Muscle layer of duodenum (tissue), 2 donors: ENCODE data around the gene CSN3.

Source experiments
- H3K27ac ChIP-seq: one replicate; pipeline ENCODE4 v1.7.0; 2013; ENCODE audit warnings: mild to moderate bottlenecking, low read length
- H3K27me3 ChIP-seq: one replicate; pipeline ENCODE4 v1.7.0; 2013; ENCODE audit warnings: low read depth, mild to moderate bottlenecking, control low read depth, low read length
- H3K36me3 ChIP-seq, 2 donors: one replicate each; pipeline ENCODE4 v1.7.0; 2013; ENCODE audit warnings: low read length in 2 of 2, control low read depth in 1 of 2, mild to moderate bottlenecking in 1 of 2; ENCODE audit not compliant: insufficient read depth in 2 of 2, control insufficient read depth in 1 of 2
- H3K4me1 ChIP-seq, 2 donors: one replicate each; pipeline ENCODE4 v1.7.0; 2013; ENCODE audit warnings: low read length in 2 of 2, mild to moderate bottlenecking in 2 of 2, control low read depth in 1 of 2, moderate library complexity in 1 of 2; ENCODE audit not compliant: insufficient read depth in 2 of 2, control insufficient read depth in 1 of 2
- H3K4me3 ChIP-seq, 2 donors: one replicate each; pipeline ENCODE4 v1.7.0; 2013; ENCODE audit warnings: low read length in 2 of 2, low read depth in 1 of 2, mild to moderate bottlenecking in 1 of 2
- H3K9me3 ChIP-seq, 2 donors: one replicate each; pipeline ENCODE4 v1.7.0; 2013; ENCODE audit warnings: low read length in 2 of 2, control low read depth in 1 of 2, mild to moderate bottlenecking in 1 of 2; ENCODE audit not compliant: control insufficient read depth in 1 of 2
- donor health status: healthy.

CSN3 gene

GRCh38 chr4:70236125-70236524 lies 6.3 kb upstream of the CSN3 start:
- no peaks in the 10 kb centered on the region for H3K9me3 ChIP-seq
- H3K4me3 ChIP-seq = no peak overlapping the region
- H3K27ac ChIP-seq = no peak overlapping the region
- no peaks in the 10 kb centered on the region for H3K4me1 ChIP-seq
- no peaks in the 10 kb centered on the region for H3K36me3 ChIP-seq
- no peaks in the 10 kb centered on the region for H3K27me3 ChIP-seq

GRCh38 chr4:70239131-70239883 lies 3.1 kb upstream of the CSN3 start:
- H3K27ac ChIP-seq = no peak overlapping the region
- no peaks in the 10 kb centered on the region for H3K36me3 ChIP-seq
- no peaks in the 10 kb centered on the region for H3K9me3 ChIP-seq
- no peaks in the 10 kb centered on the region for H3K27me3 ChIP-seq
- H3K4me3 ChIP-seq = no peak overlapping the region
- H3K4me1 ChIP-seq = no peaks in the 10 kb centered on the region

DNA sequence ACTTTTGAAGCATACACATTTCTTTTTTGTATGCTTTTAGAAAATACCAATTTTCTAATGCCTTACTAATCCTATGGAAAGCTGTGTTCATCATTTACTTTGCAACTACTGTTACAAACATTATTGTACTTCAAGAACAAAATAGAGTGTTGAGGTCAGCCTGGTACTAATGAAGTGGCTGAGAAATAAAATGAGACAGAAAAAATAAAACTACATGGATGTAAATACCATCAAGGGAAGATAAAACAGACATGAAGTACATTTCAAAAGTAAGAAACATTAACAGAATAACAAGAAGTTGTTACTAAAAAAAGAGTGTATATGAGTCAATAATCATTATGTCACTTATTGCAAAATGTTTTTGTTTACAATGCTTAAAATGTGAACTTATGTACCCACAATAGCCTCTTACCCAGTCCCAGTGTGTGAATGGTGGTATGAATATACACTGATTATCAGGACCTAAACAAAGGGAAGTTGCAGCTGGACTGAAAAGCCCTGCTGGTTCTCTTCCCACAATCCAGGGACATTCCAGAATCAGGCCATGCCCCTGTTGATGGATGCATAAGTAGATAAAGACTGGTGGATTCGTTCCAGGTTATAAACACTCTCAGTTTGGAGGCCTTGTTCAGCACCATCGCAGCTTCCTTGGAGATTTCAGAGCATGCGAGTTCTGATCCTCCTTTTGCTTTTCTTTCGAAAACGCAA lies 2.4 kb upstream of the CSN3 start:
- no peak overlapping the region for H3K4me3 ChIP-seq
- H3K27me3 ChIP-seq = no peaks in the 10 kb centered on the region
- no peaks in the 10 kb centered on the region for H3K4me1 ChIP-seq
- no peaks in the 10 kb centered on the region for H3K36me3 ChIP-seq
- H3K27ac ChIP-seq = no peak overlapping the region
- no peaks in the 10 kb centered on the region for H3K9me3 ChIP-seq

- Histone ChIP-seq H3K27me3 (no peaks in the 10 kb centered on the region), H3K36me3 (no peaks in the 10 kb centered on the region)
These were observed 694 bp downstream of the CSN3 start for GRCh38 chr4:70243091-70243490.

DNA sequence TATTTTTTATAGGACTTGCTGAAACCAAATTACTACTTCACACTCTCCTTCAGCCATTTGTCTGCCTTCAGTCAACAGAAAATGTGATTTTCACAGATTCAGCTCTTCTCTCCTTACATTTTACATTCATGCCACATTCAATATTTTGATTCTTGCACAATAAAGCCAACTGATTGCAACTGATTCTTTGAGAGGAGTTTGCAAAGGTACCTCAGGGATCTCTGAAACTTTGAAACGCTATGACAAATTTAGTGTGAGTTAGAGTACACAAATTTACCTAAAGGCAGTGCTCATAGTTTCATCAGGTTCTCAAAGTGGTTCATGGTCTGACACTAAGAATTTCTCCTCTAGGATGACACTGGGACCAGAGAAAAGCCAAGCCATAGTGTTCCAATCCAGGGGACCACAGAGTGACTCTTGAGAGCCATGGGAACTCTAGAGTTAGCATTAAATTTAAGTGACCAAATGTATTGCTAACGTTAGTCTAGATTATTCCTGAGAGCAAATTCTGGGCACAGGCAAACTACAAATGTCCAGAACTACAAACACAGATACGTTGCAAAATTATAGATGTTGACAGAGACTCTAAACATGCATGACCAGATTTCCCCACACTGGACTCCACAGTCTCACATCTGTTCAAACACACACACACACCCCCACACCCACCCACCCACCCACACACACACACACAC lies 9.0 kb downstream of the CSN3 start:
- Histone ChIP-seq H3K27ac (no peak overlapping the region), H3K27me3 (no peaks in the 10 kb centered on the region), H3K36me3 (no peaks in the 10 kb centered on the region), H3K9me3 (no peaks in the 10 kb centered on the region), H3K4me1 (no peaks in the 10 kb centered on the region), H3K4me3 (no peak overlapping the region)

More at GRCh38 chr4:70243091-70243490, 694 bp downstream of the CSN3 start:
- no peaks in the 10 kb centered on the region for H3K4me1 ChIP-seq
- H3K9me3 ChIP-seq = no peaks in the 10 kb centered on the region
- H3K27ac ChIP-seq = no peak overlapping the region
- no peak overlapping the region for H3K4me3 ChIP-seq

GRCh38 chr4:70251945-70252277 lies 9.5 kb downstream of the CSN3 start:
- Histone ChIP-seq H3K36me3 (no peaks in the 10 kb centered on the region), H3K4me3 (no peak overlapping the region), H3K27me3 (no peaks in the 10 kb centered on the region)

DNA sequence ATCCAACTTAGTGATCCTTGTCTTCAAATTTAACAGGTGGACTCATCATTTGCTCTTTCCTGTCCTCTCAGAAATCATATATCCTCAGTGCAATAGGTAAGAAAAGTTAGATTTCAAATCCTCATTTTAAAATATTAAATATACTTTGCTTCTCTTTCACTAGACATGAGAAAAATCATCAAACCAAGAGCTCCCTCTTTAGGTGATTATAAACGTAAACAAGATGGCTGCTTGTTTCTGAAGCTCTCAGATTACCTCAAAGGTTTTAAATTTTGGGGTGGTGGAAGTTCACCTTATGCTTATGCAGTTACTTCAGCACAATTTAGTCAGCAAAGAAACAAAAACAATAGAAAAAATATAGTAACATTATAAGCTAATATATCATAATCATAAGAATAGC lies 27.3 kb downstream of the CSN3 start:
- Histone ChIP-seq H3K27me3 (no peaks in the 10 kb centered on the region), H3K4me3 (no peak overlapping the region), H3K36me3 (no peaks in the 10 kb centered on the region), H3K4me1 (no peaks in the 10 kb centered on the region), H3K9me3 (no peaks in the 10 kb centered on the region), H3K27ac (no peak overlapping the region)

More at GRCh38 chr4:70251945-70252277, 9.5 kb downstream of the CSN3 start:
- H3K27ac ChIP-seq = no peak overlapping the region
- no peaks in the 10 kb centered on the region for H3K4me1 ChIP-seq
- no peaks in the 10 kb centered on the region for H3K9me3 ChIP-seq

GRCh38 chr4:70277121-70277520 lies 34.7 kb downstream of the CSN3 start:
- H3K4me3 ChIP-seq = no peak overlapping the region
- H3K27ac ChIP-seq = no peak overlapping the region
- peaks cover 0 to 5% of the 10 kb centered on the region in 2 donors for H3K9me3 ChIP-seq
- H3K27me3 ChIP-seq = no peaks in the 10 kb centered on the region
- no peaks in the 10 kb centered on the region for H3K4me1 ChIP-seq
- no peaks in the 10 kb centered on the region for H3K36me3 ChIP-seq

GRCh38 chr4:70280567-70280966 lies 38.2 kb downstream of the CSN3 start:
- H3K4me3 ChIP-seq = no peak overlapping the region
- H3K36me3 ChIP-seq = no peaks in the 10 kb centered on the region
- no peak overlapping the region for H3K27ac ChIP-seq
- H3K9me3 ChIP-seq = peaks cover 0 to 5% of the 10 kb centered on the region in 2 donors
- H3K4me1 ChIP-seq = no peaks in the 10 kb centered on the region
- H3K27me3 ChIP-seq = no peaks in the 10 kb centered on the region

DNA sequence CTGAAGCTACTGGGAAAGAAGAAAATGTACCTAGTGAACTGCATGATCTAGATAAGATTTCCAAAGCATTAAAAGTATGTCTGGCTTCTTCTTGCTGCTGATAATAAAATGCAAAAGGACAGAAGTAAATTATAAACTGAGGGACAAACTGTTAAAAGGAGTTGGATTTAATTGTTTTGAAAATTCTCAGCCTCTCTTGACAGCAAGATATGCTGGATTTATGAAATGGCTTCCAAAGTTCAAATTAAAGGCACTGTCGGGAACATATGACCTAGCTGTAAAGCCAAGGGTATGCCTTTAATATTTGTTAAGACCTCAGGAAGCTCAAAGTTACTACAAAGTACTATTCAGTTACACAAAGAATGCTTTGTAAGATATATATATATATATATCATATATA lies 46.3 kb downstream of the CSN3 start:
- no peaks in the 10 kb centered on the region for H3K9me3 ChIP-seq
- no peak overlapping the region for H3K27ac ChIP-seq
- H3K36me3 ChIP-seq = no peaks in the 10 kb centered on the region
- no peaks in the 10 kb centered on the region for H3K27me3 ChIP-seq
- no peaks in the 10 kb centered on the region for H3K4me1 ChIP-seq
- no peak overlapping the region for H3K4me3 ChIP-seq

DNA sequence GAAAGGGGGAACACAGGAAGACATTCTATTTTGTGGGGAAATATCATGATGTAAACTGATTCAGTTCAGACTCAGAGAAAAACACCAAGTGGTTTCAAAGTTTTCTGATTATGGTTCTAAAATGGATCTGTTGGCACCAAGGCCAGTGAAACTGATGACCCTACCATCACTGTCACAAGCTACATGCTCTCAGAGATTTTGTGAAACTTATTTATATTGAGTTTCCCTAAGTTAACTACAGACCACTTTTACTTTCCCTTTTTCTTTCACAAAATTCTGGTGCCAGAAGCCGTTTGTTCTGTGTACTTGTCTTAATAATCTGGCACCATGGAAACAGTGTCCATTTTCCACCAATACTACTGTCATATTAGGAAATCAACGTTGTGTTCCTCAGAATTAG lies 48.9 kb downstream of the CSN3 start:
- no peaks in the 10 kb centered on the region for H3K9me3 ChIP-seq
- no peaks in the 10 kb centered on the region for H3K4me1 ChIP-seq
- no peak overlapping the region for H3K27ac ChIP-seq
- no peak overlapping the region for H3K4me3 ChIP-seq
- H3K27me3 ChIP-seq = no peaks in the 10 kb centered on the region
- no peaks in the 10 kb centered on the region for H3K36me3 ChIP-seq
